SU-DHL-6 (cell line): ENCODE measurements around the gene CCDC81.

Source experiments
- H2AFZ ChIP-seq: fragments of 200-600 bp; sonication (generic); 2 replicates; pipeline ENCODE4 v1.6.1; 2014; ENCODE audit warnings: low read depth, mild to moderate bottlenecking, moderate library complexity, mixed read lengths, antibody characterized with exemption, low read length; ENCODE audit not compliant: severe bottlenecking
- H3F3A ChIP-seq: fragments of 200-600 bp; shearing (Covaris generic); 2 replicates; pipeline ENCODE4 v1.6.0; 2016; ENCODE audit warnings: antibody characterized with exemption, mild to moderate bottlenecking; ENCODE audit not compliant: insufficient read depth
- H3K27ac ChIP-seq: fragments of 200-600 bp; sonication (generic); 2 replicates; pipeline ENCODE4 v1.5.1; 2016; ENCODE audit warnings: low read depth, mild to moderate bottlenecking, low read length, moderate library complexity, mixed read lengths
- H3K27me3 ChIP-seq: fragments of 200-600 bp; sonication (generic), shearing (Covaris generic); 2 replicates; pipeline ENCODE4 v1.6.0; 2014; ENCODE audit warnings: mild to moderate bottlenecking, low read length
- H3K36me3 ChIP-seq: fragments of 200-600 bp; sonication (generic); 2 replicates; pipeline ENCODE4 v1.6.1; 2014; ENCODE audit warnings: mild to moderate bottlenecking, low read length, mixed read lengths
- H3K4me2 ChIP-seq: fragments of 300-600, 200-600 bp; shearing (Covaris generic), sonication (generic); 2 replicates; pipeline ENCODE4 v1.6.0; 2014; ENCODE audit warnings: low read length, low read depth, mild to moderate bottlenecking; ENCODE audit not compliant: poor library complexity, severe bottlenecking
- H3K4me3 ChIP-seq: fragments of 200-600 bp; sonication (generic); 2 replicates; pipeline ENCODE4 v1.5.1; 2014; ENCODE audit warnings: antibody characterized with exemption, low read length, mild to moderate bottlenecking, mixed read lengths; ENCODE audit not compliant: insufficient read depth, poor library complexity, severe bottlenecking
- H3K79me2 ChIP-seq: fragments of 200-600 bp; sonication (generic); 2 replicates; pipeline ENCODE4 v1.6.1; 2014; ENCODE audit warnings: mild to moderate bottlenecking, low read length, moderate library complexity; ENCODE audit not compliant: insufficient read depth
- H3K9ac ChIP-seq: fragments of 200-600 bp; sonication (generic); 2 replicates; pipeline ENCODE4 v1.7.0; 2014; ENCODE audit warnings: mild to moderate bottlenecking, low read length
- H3K9me2 ChIP-seq: fragments of 200-600 bp; sonication (generic); replicated peaks from 2 replicates; pipeline ENCODE4 v1.6.1; 2014; ENCODE audit warnings: low read length; ENCODE audit not compliant: insufficient read depth
- H3K9me3 ChIP-seq: fragments of 200-600 bp; sonication (generic); 2 replicates; pipeline ENCODE4 v1.6.1; 2014; ENCODE audit warnings: low read length, mixed read lengths; ENCODE audit not compliant: insufficient read depth
- H4K20me1 ChIP-seq: fragments of 200-600 bp; sonication (generic); 2 replicates; pipeline ENCODE4 v1.6.1; 2014; ENCODE audit warnings: low read depth, mild to moderate bottlenecking, antibody characterized with exemption, low read length, moderate library complexity, mixed read lengths
- CTCF ChIP-seq: fragments of 200-600 bp; sonication (generic); IDR thresholded peaks from one replicate; pipeline ENCODE4 v1.5.1; 2017; ENCODE audit warnings: antibody characterized with exemption, mild to moderate bottlenecking, low read length, moderate library complexity; ENCODE audit not compliant: insufficient read depth, poor library complexity, severe bottlenecking
- EZH2phosphoT487 ChIP-seq: fragments of 200-600 bp; sonication (generic), shearing (Covaris generic); conservative IDR thresholded peaks from 2 replicates; pipeline ENCODE4 v1.6.1; 2018; ENCODE audit warnings: mild to moderate bottlenecking, antibody characterized with exemption, low read length, moderate library complexity, mixed read lengths

Gene CCDC81

GRCh38 chr11:86464509-86465221 is 90.0 kb downstream of the CCDC81 start:
- Histone ChIP-seq H3K4me2 (no peak overlapping the region), H3K9ac (no peak overlapping the region), H3K9me3 (no peaks in the 10 kb centered on the region), H3K4me3 (no peak overlapping the region), H3K36me3 (no peaks in the 10 kb centered on the region), H2AFZ (no peak overlapping the region), H4K20me1 (no peaks in the 10 kb centered on the region), H3K27me3 (no peaks in the 10 kb centered on the region), H3F3A (no peaks in the 10 kb centered on the region), H3K79me2 (no peaks in the 10 kb centered on the region), H3K27ac (no peak overlapping the region), H3K9me2 (no peaks in the 10 kb centered on the region)
- TF ChIP-seq CTCF (no peak), EZH2phosphoT487 (no peak)

GRCh38 chr11:86468169-86468568 is 93.5 kb downstream of the CCDC81 start:
- Histone ChIP-seq H3K27ac (no peak overlapping the region), H3K9me2 (no peaks in the 10 kb centered on the region), H3K27me3 (no peaks in the 10 kb centered on the region), H3K36me3 (no peaks in the 10 kb centered on the region), H3K79me2 (no peaks in the 10 kb centered on the region), H4K20me1 (no peaks in the 10 kb centered on the region), H2AFZ (no peak overlapping the region), H3K4me3 (no peak overlapping the region), H3F3A (no peaks in the 10 kb centered on the region), H3K4me2 (no peak overlapping the region), H3K9ac (no peak overlapping the region), H3K9me3 (no peaks in the 10 kb centered on the region)
- TF ChIP-seq EZH2phosphoT487: no peak
- no peak for TF ChIP-seq CTCF

GRCh38 chr11:86469491-86470388 is 95.1 kb downstream of the CCDC81 start:
- no peaks in the 10 kb centered on the region for H3K9me2 ChIP-seq
- no peak overlapping the region for H3K4me2 ChIP-seq
- H3K36me3 ChIP-seq: no peaks in the 10 kb centered on the region
- H3K27me3 ChIP-seq: no peaks in the 10 kb centered on the region
- H3K4me3 ChIP-seq: no peak overlapping the region
- no peaks in the 10 kb centered on the region for H3K79me2 ChIP-seq
- no peaks in the 10 kb centered on the region for H3K9me3 ChIP-seq
- no peak overlapping the region for H3K27ac ChIP-seq
- no peaks in the 10 kb centered on the region for H4K20me1 ChIP-seq
- H3K9ac ChIP-seq: no peak overlapping the region
- H2AFZ ChIP-seq: no peak overlapping the region
- H3F3A ChIP-seq: no peaks in the 10 kb centered on the region
- no peak for TF ChIP-seq EZH2phosphoT487
